Fibroblast of skin of scalp (primary cell): ENCODE measurements around the gene OGFR.
A peak's percentile ranks its signal among the peaks of the same experiment; 100 is the strongest.

ENCODE experiments used
- DNase-seq: peaks from one replicate; pipeline ENCODE4 v3.0.0-alpha.2; 2013

OGFR gene

GRCh38 chr20:62800314-62801259 is 4.0 kb upstream of the OGFR start:
- no peak for DNase-seq

GRCh38 chr20:62801284-62802010 is 3.2 kb upstream of the OGFR start:
- DNase-seq: no peak

GRCh38 chr20:62802026-62802712 is 2.5 kb upstream of the OGFR start:
- no peak for DNase-seq

GRCh38 chr20:62804021-62804626 is 511 bp upstream of the OGFR start:
- no peak for DNase-seq

- no peak for DNase-seq
Measured at GRCh38 chr20:62805155-62805710, 598 bp downstream of the OGFR start.

- no peak for DNase-seq
Measured at GRCh38 chr20:62805711-62806382, 1.2 kb downstream of the OGFR start.

GRCh38 chr20:62806383-62807050 is 1.9 kb downstream of the OGFR start:
- DNase-seq: no peak

- DNase-seq: no peak
Measured at GRCh38 chr20:62807444-62808210, 3.0 kb downstream of the OGFR start.

- DNase-seq: peak; percentile 61
Measured at GRCh38 chr20:62808211-62808865, 3.7 kb downstream of the OGFR start.

GRCh38 chr20:62809530-62810428 is 5.1 kb downstream of the OGFR start:
- no peak for DNase-seq

GRCh38 chr20:62811320-62811719 is 6.7 kb downstream of the OGFR start:
- no peak for DNase-seq

GRCh38 chr20:62811720-62812119 is 7.1 kb downstream of the OGFR start:
- no peak for DNase-seq

GRCh38 chr20:62812181-62812906 is 7.7 kb downstream of the OGFR start:
- DNase-seq: no peak

- no peak for DNase-seq
Measured at GRCh38 chr20:62812907-62813200, 8.2 kb downstream of the OGFR start.

GRCh38 chr20:62813588-62813987 is 9.0 kb downstream of the OGFR start:
- no peak for DNase-seq

GRCh38 chr20:62814060-62814708 is 9.5 kb downstream of the OGFR start:
- no peak for DNase-seq

GRCh38 chr20:62814709-62815065 is 10.1 kb downstream of the OGFR start:
- DNase-seq: no peak
